ENCODE measurements around the gene LAMTOR5.
"Not testable (repeated sequence)": the region's sequence is repeated elsewhere in the genome, so short reads cannot be mapped to it uniquely, and the experiment has no call there.

LAMTOR5 gene

DNA sequence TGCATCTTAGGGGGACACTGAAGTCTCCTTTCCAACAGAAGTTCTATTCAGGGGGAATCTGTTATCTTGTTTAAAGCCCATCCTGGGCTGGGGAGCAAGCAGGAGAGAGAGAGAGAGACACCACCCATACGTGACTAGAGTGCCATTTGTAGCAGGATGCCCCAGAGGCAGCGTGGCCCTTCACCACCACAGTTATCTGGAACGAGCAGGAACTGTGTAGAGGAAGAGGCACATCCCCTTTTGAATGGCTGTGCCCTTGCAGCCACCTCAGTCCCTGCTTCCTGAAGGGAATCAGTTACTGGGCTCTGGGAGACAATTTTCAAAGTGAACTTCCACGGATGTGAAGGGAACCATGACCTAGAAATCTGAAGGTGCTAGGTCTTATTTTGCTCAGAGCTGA is 19.4 kb upstream of the LAMTOR5 start:
- DNase-seq (ENCODE audit: low spot score): no peak

DNA sequence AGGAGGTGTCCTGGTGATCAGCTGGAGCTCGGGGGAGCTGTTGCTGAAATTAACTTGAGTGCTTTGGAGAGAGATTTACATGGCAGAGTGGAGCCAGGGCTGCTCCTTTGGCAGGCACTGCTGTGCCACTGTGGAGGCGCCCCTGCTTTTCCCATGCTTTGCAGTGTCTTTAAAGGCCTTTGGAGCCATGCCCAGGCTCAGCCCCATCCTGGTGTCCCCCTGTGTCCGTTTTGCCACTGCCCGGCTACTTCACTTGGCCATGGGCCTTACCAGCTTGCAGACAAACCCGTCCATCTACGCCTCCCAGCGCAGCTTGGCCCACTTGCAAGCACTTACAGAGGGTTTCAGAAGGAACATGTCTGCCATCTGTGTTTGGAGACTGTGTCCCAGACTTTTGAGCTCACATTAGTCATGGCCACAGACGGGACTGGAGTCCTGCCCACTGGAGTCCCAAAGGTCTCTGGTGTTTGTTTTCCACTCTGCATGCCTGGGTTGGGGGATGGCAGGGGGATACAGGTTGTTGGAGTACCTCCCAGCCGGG is 18.2 kb upstream of the LAMTOR5 start:
- no peak for DNase-seq (ENCODE audit: low spot score)

DNA sequence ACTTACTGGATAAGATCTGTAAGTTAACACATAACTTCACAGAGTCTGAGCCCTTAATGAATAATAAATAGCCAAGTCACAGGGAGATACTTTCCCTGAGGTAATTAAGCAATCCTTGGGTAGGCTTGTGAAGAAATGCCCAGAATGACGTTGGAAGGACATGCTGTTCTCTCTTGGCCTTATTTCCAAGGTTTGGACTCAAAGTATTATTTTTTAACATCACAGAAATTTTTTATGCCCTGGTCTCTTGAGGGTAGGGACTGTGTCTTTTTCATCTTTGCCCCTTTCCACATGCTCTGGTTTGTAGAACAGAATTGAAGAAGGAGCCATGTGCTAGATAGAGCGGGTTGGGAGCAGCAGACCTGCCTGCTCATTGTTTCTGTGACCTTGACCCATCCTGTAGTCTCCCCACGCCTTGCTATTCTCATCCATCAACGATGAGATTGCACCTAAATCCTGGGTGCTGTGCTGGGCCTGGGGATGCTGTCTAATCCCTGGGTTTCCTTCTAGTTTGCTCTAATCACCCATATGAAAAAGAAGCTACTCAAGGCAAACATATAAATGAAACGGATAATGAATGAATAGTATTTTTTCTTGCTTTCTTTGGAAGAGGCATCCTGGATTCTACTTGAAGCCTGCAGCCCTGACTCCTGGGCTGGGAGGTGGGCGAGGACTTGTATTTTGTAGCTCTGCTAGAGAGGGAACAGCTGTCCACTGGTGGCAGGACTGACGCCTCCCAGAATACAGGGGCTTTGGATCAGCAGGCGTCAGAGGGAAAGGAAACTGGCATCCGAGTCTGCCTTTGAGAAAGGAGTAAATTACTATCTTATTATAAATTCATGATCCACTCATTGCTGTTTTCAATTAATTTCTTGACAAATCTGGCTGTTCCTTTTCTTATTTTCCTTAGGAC is 17.5 kb upstream of the LAMTOR5 start:
- no peak for DNase-seq (ENCODE audit: low spot score)

DNA sequence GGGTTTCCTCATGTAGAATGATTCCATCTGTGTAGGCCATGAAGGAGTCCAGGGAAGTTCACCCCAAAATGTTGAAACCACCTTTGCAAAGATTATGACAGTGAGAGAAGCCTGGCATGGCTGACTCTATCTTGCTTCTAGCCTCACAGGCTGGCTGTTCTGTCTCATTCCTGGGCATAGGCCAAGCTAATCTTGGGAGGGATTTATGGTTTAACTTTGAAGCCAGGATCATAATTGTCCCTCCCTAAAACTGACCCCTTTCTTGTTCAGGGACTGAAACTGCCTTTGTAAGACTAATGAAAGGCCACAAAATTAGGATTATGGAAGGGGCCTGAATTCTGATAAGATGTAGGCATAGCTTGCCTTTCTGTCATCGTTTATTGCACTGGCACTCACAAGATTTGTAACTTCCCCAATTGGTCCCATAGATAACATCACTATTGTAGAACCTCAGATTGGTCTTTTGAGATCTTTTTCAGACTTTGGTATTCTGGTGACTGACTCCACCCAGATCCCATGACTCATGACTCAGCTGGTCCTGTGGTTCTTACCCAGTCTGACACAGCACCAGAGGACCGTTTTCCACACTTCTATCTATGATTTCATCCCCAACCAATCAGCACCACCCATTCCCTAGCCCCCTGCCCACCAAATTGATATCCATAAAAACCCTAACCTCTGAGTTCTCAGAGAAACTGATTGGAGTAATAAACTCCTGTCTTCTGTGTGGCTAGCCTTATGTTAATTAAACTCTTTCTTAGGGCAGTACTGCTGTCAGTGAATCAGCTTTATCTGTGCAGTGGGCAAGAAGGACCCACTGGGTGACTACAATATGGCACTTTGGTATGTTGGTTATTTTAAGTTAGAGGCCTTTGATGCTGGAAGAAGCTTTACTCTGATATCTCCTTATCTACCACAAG is 13.6 kb upstream of the LAMTOR5 start:
- no peak for DNase-seq (ENCODE audit: low spot score)

DNA sequence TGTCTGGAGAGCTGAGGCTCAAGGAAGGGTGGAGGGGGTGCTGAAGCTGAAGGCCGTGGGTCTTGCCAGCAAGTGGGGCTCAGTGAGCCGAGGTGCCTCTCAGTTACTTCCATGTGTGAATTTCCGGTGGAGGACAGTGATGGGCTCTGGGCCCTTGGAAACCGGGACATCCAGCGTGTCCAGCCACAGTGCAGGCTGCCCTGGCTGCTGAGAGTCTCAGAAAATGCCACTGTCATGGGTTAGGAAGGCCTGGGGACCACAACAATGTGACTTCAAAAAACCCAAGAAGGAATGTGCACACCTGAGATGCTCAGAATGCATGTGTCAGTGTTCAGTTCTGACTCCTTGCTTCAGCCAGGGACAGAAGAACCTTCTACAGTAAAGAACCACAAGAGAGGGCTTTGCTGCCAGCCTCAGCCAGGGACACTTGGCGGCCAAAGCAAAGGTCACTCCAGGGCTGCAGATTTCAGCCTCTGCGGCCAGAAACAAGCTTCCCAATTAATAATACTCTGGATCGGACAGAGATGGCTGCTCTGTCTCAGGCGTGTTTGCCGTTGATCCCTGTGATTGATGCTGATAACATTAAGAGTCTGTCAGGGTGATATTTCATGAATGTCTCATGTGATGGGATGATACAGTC is 12.6 kb upstream of the LAMTOR5 start:
- no peak for DNase-seq (ENCODE audit: low spot score)

DNA sequence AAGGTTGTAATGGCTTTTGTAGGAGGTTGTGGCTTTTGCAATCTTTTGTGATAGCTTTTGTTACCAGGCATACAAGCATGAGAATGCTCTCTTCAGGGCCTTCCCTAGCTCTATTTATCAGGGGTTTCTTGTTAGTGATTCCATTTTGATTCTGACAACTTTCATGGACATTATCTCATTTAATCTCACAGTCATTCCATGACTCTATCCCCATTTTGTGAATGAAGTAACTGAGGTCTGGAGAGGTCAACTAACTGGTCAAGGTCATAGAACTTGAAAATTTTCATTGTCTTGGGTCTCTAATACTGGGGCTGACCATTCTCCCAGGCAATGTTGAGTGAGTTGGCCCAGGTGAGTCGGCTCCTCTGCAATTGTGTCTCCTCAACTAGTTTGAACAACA is 11.2 kb upstream of the LAMTOR5 start:
- no peak for DNase-seq (ENCODE audit: low spot score)

DNA sequence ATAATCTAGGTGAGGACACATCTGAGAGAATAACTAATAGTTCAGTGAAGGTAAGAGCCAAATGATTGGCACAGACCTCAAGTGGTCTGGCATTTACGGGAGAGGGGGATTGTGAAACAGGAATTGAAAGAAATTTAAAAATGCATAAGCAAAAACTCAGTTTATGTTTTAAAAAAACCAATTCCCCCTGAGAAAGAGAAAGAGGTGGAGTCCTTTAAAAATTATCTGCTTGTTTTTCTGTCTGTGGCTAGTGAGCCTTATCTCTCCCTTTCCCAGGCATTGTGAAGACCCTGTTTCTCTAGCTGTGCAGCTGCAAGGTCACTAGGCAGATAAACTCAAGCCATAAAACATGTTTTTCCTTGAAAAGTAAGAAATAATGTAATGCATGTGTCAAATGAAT is 5.6 kb upstream of the LAMTOR5 start:
- not testable (repeated sequence) for DNase-seq (ENCODE audit: low spot score)

DNA sequence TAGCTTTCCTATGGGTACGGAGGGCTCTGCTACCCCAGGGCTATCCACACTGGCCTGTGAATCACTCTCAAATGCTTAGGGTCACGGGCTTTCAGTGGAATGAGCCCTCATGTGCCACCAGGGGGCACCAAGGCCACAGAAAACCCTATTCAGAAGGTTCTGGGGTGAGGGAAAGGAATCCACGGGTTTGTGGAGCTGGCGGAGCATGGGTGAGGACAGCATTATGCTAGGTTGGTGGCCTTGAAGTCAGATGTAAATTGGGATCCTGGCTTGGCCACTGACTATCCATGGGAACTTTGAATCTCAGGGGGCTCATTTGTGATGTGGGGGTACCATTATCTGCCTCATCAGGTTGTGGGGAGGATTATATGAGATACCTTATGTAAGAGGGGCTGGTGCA is 5.1 kb upstream of the LAMTOR5 start:
- DNase-seq (ENCODE audit: low spot score): peak; percentile 55

DNA sequence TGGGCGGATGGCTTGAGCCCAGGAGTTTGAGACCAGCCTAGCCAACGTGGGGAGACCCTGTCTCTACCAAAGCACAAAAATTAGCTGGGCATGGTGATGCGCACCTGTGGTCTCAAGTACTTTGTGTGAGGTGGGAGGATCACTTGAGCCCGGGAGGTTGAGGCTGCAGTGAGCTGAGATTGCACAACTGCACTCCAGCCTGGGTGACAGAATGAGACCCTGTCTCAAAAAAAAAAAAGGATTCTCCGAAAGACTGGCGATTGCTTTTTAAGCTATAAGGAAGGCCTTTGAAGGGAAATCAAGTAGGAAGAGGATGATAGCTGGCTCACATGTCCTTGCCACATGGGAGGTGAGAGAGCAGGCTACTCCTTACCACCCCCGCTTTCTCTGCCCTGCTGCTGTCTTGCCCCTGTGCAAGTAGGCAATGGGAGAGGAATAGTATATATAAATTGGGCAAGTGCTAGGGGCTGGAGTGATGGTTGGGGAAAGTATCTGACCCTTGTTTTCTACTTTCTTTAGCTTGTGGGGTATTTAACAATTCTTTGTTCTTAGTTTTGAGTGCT is 3.8 kb upstream of the LAMTOR5 start:
- DNase-seq (ENCODE audit: low spot score): no peak

DNA sequence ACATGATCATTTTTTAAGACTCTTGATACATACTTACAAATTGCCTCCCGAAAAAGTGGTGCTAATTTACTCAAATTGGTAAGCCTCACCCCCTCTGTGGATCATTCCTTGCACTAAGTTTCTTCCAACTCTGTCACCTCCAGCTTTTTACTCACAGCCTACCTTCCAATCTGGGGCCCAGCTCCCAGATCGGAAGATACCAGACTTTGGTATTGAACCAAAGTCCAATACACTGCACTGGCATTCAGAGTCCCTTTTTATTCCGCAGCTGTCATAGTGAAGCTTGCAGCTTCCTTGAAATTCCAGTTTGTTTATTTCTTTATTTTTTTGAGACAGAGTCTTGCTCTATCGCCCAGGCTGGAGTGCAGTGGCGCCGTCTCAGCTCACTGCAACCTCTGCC is 1.8 kb upstream of the LAMTOR5 start:
- no peak for DNase-seq (ENCODE audit: low spot score)

DNA sequence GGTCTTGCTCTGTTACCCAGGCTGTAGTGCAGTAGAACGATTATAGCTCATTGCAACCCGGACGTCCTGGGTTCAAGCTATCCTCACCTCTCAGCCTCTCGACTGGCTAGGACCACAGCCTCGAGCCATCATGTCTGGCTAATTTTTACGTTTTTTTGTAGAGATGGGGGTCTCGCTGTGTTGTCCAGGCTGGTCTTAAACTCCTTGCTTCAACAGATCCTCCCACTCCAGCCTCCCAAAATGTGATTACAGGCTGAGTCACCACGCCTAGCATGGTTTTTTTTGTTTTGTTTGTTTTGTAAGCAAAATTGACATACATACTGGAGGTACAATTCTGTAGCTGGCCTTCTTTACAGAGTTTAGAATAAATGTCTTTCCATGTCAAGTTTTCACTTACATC is 994 bp upstream of the LAMTOR5 start:
- DNase-seq (ENCODE audit: low spot score): no peak

DNA sequence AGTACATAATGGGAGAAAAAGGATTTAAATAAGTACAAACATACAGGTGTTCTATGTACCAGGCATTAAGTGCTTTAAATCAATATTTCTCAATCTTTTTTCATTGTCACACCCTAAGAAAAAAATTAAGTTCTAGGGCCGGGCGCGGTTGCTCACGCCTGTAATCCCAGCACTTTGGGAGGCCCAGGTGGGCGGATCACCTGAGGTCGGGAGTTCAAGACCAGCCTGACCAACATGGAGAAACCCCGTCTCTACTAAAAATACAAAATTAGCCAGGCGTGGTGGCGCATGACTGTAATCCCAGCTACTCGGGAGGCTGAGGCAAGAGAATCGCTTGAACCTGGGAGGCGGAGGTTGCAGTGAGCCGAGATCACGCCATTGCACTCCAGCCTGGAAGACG is 1.1 kb downstream of the LAMTOR5 start:
- not testable (repeated sequence) for DNase-seq (ENCODE audit: low spot score)

DNA sequence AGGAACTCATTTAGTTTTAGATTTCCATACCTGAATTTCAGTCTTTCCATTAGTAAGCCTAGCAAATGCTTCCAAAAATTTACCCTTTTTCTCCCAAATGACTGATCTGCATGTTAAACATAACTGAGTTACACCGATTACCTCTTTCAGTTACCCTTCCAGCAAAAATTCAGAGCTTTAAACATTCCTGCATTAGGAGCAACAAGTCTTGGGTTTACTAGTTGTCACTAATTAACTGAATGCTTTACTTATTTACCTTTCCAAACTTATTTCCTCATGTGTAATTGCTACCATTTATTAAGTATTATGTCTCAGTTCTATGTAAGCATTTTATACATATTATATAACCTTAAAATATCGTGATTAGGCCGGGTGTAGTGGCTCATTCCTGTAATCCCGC is 3.1 kb downstream of the LAMTOR5 start:
- no peak for DNase-seq (ENCODE audit: low spot score)

DNA sequence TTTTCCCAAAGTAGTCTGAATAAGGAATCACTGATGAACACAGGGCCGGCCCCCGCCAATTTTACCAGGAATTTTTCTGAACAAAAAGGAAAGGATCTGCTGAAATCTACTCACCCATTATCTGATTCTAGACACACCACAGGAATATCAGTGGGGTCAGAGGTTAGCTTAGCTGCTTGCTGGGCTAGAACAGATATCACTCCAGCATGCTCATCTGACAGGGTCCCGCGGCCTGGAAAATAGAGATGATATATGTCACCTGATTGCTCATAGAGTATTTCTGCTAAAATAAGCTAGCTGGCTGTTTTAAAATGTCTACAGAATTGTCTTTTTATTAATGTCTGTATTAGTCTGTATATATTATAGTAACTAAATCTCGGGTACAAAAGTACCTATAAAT is 3.7 kb downstream of the LAMTOR5 start:
- DNase-seq (ENCODE audit: low spot score): no peak

DNA sequence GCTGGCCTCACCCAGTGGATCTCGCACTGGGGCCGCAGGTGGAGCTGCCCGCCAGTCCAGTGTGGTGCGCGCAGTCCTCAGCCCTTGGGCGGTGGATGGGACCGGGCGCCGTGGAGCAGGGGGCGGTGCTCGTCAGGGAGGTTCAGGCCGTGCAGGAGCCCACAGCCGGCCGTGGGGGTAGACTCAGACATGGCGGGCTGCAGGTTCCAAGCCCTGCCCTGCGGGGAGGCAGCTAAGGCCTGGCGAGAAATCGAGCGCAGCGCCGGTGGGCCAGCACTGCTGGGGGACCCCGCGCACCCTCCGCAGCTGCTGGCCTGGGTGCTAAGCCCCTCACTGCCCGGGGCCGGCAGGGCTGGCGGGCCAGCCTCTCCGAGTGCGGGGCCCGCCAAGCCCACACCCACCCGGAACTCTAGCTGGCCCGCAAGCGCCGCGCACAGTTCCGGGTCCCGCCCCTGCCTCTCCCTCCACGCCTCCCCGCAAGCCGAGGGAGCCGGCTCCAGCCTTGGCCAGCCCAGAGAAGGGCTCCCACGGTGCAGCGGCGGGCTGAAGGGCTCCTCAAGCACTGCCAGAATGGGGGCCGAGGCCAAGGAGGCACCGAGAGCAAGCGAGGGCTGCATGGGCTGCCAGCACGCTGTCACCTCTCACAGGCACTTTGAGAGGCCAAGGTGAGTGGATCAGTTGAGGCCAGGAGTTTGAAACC is 11.1 kb downstream of the LAMTOR5 start:
- DNase-seq (ENCODE audit: low spot score): not testable (repeated sequence)

DNA sequence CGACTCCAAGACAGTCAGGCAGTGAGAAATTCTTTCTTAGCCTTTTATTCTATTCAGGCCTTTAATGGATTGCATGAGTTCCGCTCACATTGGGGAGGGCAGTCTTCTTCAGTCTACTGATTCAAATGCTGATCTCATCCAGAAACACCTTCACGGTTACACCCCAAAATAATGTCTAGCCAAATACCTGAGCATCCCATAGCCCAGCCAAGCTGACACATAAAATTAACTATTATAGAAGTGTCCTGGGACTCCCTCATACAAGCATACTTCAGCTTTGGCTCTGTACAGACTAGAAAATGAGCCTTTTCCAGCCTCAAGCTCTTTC is 13.0 kb downstream of the LAMTOR5 start:
- DNase-seq (ENCODE audit: low spot score): no peak

DNA sequence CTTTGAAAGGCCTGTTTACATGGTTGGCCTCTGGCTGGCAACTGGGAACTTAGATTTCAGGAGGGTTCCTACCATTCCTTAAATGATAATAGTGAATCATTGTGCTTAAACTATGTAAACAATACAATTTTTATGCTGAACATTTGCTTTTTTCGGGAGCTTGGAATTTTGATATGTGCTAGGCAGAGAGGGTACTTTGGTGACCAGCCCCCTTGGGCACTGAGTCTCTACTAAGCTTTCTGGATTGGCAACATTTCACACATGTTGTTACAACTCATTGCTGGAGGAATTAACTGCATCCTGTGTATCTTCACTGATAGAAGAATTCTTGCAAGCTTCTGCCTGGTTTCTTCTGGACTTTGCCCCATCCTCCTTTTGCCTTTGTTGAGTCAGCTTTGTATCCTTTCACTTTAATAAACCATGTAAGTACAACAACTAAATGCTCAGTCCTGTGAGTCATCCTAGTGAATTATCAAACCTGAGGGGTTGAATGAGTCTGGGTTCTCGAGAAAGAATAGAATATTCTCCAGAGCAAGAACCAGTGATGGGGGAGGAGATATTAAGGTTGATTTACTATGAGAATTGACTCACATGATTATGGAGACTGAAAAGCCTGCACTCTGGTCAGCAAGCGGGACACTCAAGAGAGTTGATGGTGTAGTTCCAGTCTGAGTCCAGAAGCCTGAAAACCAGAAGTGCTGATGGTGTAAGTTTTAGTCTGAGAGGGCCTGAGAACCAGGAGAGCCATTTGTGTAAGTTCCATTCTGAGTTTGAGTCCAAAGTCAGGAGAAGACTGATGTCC is 13.6 kb downstream of the LAMTOR5 start:
- no peak for DNase-seq (ENCODE audit: low spot score)

DNA sequence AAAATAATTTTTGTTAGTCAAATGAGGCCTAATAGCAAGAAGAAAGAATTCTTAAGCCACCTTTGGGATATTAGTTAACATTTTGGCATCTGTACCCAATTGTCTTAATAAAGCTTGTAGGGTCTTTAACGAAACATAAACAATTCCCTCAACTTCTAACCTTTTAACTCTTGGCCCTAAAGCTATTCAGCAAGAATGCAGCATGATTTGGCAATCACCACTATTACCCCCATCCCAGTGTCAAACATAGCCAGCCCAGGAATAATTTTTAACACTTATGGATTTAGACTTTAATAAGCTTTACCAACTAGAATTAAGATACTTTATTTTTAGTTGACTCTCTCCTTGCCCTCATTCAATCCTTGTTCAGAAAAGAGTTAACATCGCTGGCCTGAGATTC is 14.2 kb downstream of the LAMTOR5 start:
- no peak for DNase-seq (ENCODE audit: low spot score)

DNA sequence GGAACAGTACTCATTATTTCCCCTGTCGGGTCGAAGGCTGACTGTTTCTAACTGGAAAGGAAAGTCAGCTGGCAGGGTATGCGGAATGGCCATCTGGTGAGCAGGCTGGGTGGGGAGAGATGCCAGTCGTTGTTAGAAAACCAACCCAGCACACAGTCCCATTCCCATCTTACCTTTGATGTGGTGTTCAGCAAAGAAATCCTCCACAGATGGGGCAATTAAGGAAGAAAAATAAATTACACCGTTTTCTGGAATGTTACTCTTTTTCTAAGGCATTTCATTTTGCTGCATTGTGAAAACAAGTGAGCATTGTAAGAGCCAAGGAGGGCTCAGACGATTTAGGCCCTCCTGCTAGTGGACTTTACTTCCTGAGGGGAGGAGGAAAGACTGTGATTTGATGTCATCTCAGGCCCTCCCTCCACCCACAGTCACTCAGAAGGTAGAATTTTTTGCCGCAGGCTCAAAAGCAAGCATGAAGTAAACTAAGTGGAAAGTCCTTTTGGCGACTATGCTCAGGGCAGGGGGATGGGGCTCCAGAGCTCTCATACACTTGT is 16.7 kb downstream of the LAMTOR5 start, which contains the start of gene SLC16A4:
TSS of gene SLC16A4 (minus strand) at position 335 of the 554 bp plus-strand sequence. CDS start 1,703 bp downstream, outside the sequence.
- no peak for DNase-seq (ENCODE audit: low spot score)

DNA sequence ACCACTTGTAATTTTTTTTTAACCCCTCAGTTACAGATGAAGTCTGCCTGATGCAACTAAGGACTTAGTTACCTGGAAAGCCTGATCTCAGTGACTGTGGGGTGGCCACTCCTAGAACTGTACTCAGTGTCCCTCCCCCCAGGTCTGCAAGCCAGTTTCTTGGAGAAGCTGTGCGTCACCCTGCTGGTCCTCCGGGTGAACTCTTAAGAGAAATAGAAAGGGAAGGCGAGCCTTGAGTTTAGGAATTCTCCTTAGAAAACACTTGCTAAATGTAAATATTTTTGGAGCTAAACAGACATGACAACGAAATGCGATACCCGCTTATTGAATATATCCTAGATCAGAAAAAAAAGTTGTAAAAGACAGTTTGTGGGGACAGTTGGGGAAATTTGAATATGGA is 17.4 kb downstream of the LAMTOR5 start:
- DNase-seq (ENCODE audit: low spot score): no peak

Data from HuH-7.5 (cell line).